Regular cardiac myocyte (primary cell): ENCODE results near the gene MSL3. TPM values are rescaled to one million over a fixed set of nuclear protein-coding genes. Genes with fewer than 3 reads are reported as not detected.

Experiments used
- total RNA-seq: library from RNA; depleted of rRNA; stranded (reverse); fragments of >200 nt; gene quantifications from 2 replicates; pipeline ENCODE4 v1.2.3, GENCODE V29; 2014

The MSL3 gene
- total RNA-seq: 17.2 and 21.1 TPM in 2 replicates

DNA sequence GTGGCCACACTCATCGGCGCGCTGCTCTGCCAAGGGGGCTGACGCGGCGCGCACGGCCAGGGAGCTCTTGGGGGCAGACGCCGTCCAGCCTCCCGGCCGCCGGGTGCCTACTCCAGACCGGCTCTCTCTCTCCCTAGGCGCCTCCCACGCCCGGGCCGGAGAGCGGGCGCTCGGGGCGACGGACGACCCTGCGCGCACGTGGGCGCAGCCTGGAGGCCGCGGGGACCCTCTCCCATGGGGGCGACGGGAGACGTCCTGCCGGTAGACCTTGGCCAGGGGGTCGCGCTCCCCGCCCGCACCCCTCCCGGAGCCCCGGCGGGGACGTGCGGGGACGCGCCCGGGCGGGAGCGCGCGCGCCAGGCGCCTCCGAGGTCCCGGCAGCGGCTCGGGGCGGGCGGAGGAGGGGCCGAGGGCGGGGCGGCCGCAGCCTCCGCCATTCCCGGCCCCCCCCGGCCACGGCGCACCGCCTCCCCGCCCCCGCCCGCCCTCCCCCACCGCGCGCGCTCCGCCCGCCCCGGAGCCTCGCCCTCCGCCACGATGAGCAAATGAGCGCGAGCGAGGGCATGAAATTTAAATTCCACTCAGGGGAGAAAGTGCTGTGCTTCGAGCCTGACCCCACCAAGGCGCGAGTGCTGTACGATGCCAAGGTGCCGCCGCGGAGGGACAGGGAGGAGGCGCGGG lies at the start of gene MSL3:
Gene MSL3 (plus strand): TSS at position 519 of the 681 bp plus-strand sequence. CDS start 27 bp downstream, at position 546.

Other genes starting within 250 kb of the MSL3 start
- gene ARHGAP6, start 92.3 kb upstream of the MSL3 start, total RNA-seq: 4.4 and 4.8 TPM in 2 replicates